ENCODE data around the gene CHST8.
"Not testable (repeated sequence)": the region's sequence is repeated elsewhere in the genome, so short reads cannot be mapped to it uniquely, and the experiment has no call there.

DNA sequence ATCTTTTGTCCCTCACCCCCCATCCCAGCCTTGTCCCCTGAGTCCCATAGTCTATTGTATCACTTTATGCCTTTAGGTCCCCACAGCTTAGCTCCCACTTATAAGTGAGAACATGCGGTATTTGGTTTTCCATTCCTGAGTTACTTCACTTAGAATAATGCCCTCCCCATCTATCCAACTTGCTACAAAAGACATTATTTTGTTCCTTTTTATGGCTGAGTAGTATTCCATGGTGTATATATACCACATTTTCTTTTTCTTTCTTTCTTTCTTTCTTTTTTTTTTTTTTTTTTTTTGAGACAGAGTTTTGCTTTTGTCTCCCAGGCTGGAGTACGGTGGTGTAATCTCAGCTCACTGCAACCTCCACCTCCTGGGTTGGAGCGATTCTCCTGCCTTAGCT is 73.8 kb downstream of the CHST8 start:
- TF ChIP-seq, protein P1, sequence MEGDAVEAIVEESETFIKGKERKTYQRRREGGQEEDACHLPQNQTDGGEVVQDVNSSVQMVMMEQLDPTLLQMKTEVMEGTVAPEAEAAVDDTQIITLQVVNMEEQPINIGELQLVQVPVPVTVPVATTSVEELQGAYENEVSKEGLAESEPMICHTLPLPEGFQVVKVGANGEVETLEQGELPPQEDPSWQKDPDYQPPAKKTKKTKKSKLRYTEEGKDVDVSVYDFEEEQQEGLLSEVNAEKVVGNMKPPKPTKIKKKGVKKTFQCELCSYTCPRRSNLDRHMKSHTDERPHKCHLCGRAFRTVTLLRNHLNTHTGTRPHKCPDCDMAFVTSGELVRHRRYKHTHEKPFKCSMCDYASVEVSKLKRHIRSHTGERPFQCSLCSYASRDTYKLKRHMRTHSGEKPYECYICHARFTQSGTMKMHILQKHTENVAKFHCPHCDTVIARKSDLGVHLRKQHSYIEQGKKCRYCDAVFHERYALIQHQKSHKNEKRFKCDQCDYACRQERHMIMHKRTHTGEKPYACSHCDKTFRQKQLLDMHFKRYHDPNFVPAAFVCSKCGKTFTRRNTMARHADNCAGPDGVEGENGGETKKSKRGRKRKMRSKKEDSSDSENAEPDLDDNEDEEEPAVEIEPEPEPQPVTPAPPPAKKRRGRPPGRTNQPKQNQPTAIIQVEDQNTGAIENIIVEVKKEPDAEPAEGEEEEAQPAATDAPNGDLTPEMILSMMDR (conservative IDR thresholded peaks at IDR 0.05; ENCODE audit: low read depth in 2 of 2): not testable (repeated sequence)
- TF ChIP-seq POLR2AphosphoS5 (IDR thresholded peaks at IDR 0.05; ENCODE audit: low read depth); JUNB (IDR thresholded peaks at IDR 0.05; ENCODE audit: unreplicated experiment); EZH2phosphoT487 (IDR thresholded peaks at IDR 0.05; ENCODE audit: unreplicated experiment); CREB1 (CRISPR knock-in tag; IDR thresholded peaks at IDR 0.05; ENCODE audit: low read depth); EZH2 (IDR thresholded peaks at IDR 0.05; ENCODE audit: low read depth, unreplicated experiment); STAT1 (IDR thresholded peaks at IDR 0.05; ENCODE audit: unreplicated experiment); ZNF114 (CRISPR knock-in tag; IDR thresholded peaks at IDR 0.05): not testable (repeated sequence)
- TF ChIP-seq, protein P2, sequence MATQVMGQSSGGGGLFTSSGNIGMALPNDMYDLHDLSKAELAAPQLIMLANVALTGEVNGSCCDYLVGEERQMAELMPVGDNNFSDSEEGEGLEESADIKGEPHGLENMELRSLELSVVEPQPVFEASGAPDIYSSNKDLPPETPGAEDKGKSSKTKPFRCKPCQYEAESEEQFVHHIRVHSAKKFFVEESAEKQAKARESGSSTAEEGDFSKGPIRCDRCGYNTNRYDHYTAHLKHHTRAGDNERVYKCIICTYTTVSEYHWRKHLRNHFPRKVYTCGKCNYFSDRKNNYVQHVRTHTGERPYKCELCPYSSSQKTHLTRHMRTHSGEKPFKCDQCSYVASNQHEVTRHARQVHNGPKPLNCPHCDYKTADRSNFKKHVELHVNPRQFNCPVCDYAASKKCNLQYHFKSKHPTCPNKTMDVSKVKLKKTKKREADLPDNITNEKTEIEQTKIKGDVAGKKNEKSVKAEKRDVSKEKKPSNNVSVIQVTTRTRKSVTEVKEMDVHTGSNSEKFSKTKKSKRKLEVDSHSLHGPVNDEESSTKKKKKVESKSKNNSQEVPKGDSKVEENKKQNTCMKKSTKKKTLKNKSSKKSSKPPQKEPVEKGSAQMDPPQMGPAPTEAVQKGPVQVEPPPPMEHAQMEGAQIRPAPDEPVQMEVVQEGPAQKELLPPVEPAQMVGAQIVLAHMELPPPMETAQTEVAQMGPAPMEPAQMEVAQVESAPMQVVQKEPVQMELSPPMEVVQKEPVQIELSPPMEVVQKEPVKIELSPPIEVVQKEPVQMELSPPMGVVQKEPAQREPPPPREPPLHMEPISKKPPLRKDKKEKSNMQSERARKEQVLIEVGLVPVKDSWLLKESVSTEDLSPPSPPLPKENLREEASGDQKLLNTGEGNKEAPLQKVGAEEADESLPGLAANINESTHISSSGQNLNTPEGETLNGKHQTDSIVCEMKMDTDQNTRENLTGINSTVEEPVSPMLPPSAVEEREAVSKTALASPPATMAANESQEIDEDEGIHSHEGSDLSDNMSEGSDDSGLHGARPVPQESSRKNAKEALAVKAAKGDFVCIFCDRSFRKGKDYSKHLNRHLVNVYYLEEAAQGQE (IDR thresholded peaks at IDR 0.05; ENCODE audit: unreplicated experiment): not testable (repeated sequence)

Data from GM23338 (cell line).